Bronchial epithelial cell (primary cell): ENCODE results near the gene NRSN2. TPM values are rescaled to one million over a fixed set of nuclear protein-coding genes. Genes with fewer than 3 reads are reported as not detected.

ENCODE experiments used
- DNase-seq: peaks from one replicate; pipeline ENCODE4 v3.0.0-alpha.2; 2010; ENCODE audit warnings: low read depth
- FAIRE-seq: peaks from 2 replicates; lab custom pipeline; 2011; peaks lifted over from hg19 to GRCh38; lab: Jason Lieb, UNC
- H3K27me3 ChIP-seq: 2 replicates; pipeline ENCODE4 v1.5.1; 2011; ENCODE audit warnings: low read length; ENCODE audit not compliant: control insufficient read depth, insufficient read depth
- H3K36me3 ChIP-seq: 2 replicates; pipeline ENCODE4 v1.5.1; 2011; ENCODE audit warnings: low read length; ENCODE audit not compliant: control insufficient read depth, insufficient read depth
- H3K4me3 ChIP-seq: 2 replicates; pipeline ENCODE4 v1.5.1; 2011; ENCODE audit warnings: mild to moderate bottlenecking, low read depth, low read length, control low read depth
- total RNA-seq: library from RNA; depleted of rRNA; stranded (reverse); fragments of >200 nt; gene quantifications from 2 replicates; pipeline ENCODE4 v1.2.1, GENCODE V29; 2014
- TF ChIP-seq, protein P1 (sequence below): IDR thresholded peaks from 2 replicates; pipeline ENCODE4 v1.5.1; 2011; ENCODE audit warnings: mild to moderate bottlenecking, moderate library complexity, low read length, control low read depth, inconsistent platforms; ENCODE audit not compliant: insufficient read depth, severe bottlenecking

NRSN2 gene
- total RNA-seq, 1 donor from 2014 or later = 2.1 TPM

DNA sequence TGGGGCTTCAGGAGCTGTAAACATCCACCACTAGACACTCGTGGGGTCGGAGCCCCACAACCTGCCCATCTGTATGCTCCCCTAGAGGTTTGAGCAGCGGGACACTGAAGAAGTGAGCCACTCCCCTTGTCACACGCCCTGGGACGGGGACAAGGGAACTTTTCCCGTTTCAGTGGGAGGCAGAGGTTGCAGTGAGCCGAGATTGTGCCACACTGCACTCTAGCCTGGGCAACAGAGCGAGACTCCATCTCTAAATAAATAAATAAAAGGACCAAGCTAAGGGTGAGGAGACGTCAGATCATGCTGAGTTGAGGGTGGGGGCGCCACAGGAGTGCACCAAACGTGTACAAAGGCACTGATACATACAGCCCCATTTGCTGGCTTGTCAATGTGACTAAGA lies 41.2 kb upstream of the NRSN2 start:
- no peak for FAIRE-seq
- no peak for DNase-seq
- Histone ChIP-seq H3K27me3 (no peaks in the 10 kb centered on the region), H3K36me3 (no peaks in the 10 kb centered on the region), H3K4me3 (no peak overlapping the region)
- TF ChIP-seq, protein P1, sequence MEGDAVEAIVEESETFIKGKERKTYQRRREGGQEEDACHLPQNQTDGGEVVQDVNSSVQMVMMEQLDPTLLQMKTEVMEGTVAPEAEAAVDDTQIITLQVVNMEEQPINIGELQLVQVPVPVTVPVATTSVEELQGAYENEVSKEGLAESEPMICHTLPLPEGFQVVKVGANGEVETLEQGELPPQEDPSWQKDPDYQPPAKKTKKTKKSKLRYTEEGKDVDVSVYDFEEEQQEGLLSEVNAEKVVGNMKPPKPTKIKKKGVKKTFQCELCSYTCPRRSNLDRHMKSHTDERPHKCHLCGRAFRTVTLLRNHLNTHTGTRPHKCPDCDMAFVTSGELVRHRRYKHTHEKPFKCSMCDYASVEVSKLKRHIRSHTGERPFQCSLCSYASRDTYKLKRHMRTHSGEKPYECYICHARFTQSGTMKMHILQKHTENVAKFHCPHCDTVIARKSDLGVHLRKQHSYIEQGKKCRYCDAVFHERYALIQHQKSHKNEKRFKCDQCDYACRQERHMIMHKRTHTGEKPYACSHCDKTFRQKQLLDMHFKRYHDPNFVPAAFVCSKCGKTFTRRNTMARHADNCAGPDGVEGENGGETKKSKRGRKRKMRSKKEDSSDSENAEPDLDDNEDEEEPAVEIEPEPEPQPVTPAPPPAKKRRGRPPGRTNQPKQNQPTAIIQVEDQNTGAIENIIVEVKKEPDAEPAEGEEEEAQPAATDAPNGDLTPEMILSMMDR = no peak

DNA sequence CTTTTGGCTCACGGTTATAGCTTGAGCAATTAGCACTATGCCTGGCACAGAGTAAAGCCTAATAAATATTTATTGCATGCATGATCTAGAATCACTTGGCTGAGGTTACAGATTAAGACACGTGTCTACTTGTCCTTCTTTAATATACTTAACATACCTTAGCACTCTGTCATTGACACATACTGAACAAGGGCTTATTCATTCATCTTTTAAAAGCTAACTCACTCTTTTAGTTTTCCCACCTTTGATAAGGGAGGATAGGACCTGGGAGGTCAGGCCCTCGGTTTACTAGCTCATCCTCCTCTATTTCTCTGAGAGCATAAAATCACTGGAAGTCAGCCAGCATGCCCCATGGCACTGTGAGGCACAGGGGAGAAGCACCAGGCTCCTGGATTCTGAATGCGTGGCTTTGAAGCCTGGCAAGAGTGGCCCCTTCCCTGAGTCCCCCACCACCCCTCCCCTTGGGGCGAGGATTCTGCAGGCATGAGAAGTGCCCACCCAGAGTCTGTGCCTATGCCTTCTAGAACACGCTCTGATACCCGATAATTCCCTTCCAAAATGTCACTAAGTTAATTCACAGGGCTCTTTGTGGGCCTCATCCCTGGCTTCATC lies 38.4 kb upstream of the NRSN2 start:
- peak; percentile 94 for DNase-seq
- H3K4me3 ChIP-seq = no peak overlapping the region
- TF ChIP-seq, protein P1 = no peak
- FAIRE-seq = no peak
- H3K36me3 ChIP-seq = no peaks in the 10 kb centered on the region
- H3K27me3 ChIP-seq = no peaks in the 10 kb centered on the region

DNA sequence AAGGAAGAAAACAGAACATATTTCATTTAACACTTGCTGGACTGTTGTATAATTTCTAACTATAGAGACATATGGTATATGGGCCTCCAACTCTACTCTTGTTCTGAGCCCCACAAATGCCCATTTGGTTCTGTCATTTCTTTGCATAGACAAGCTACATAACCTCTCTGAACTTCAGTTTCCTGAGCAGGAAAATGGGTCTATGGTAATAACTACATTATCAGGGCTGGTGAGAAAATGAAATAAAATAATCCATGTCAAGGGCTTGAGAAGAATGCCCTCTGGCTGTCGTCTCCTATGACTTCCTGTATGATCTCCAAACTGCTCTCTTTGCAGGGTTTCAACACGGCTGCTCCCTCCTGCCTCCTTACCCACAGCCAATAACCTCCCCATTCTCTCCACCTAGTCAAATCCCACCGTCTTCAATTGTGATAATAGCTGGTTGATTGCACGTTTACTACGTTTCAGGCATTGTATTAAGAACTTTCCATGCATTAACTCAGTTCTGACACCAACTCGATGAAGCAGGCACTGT lies 37.5 kb upstream of the NRSN2 start:
- TF ChIP-seq, protein P1 = no peak
- no peak for DNase-seq
- Histone ChIP-seq H3K4me3 (no peak overlapping the region), H3K27me3 (no peaks in the 10 kb centered on the region), H3K36me3 (no peaks in the 10 kb centered on the region)
- no peak for FAIRE-seq

DNA sequence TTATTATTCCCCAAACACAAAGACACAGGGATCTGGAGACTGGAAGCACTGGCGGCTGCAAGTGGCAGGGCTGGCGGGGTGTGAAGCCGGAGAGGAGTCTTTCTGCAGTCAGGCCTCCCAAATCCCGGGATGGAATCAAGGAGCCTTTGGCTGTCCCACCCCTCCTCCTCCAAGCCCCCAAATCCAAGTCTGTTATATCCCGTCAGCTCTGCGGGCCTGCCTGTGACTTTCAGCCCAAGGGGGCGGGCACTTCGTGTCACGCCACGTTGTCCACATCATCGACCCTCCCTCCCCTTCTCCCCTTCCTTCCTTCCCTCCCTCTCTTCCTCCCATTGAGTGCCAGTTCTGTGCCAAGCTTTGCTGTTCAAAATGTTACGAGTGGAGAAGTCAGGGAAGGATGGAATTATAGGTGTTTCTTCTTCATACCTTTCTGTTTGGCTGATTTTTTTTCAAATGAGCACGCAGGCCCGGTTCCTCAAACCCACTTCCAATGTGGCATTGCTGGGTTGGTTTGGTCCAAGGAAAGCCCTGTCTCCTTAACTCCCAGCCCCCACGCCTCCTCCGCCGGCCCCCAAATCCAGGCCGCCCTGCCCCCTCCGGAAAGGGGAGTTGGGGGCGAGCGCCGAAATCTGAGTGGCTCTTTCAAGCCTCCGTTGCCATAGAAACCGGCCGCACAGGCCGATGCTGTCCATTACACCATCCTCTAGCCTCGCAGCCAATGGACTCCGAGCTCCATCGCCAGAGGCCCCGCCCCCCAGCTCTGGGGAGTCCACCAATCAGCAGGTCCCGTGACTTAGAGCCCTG lies 36.9 kb upstream of the NRSN2 start:
- no peaks in the 10 kb centered on the region for H3K27me3 ChIP-seq
- TF ChIP-seq, protein P1 = no peak
- DNase-seq = peak; percentile 68
- H3K4me3 ChIP-seq = no peak overlapping the region
- no peaks in the 10 kb centered on the region for H3K36me3 ChIP-seq
- no peak for FAIRE-seq

DNA sequence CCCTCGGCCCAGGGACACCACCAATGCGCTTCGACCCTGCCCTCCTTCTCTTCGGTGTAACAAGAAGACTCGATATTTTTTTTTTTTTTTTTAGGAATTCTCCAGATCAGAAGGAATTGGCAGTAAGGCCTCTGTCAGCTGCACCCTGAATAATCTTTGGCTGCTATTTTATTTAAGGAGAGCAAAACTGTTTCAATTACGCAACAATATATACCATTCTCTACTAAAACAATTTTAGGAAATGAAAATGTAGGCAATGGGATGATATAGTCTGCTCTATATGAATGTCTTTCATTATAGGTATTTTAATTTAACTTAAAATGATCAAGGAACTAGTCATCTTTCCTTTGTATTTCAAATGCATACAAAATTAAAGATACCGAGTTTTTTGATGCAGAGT lies 36.3 kb upstream of the NRSN2 start:
- Histone ChIP-seq H3K4me3 (no peak overlapping the region), H3K36me3 (no peaks in the 10 kb centered on the region), H3K27me3 (no peaks in the 10 kb centered on the region)
- FAIRE-seq (no peak), DNase-seq (no peak)
- TF ChIP-seq, protein P1 = no peak
